ENCODE data around the gene SCGB3A1.

SCGB3A1 gene

GRCh38 chr5:180586870-180587269 is 4.4 kb downstream of the SCGB3A1 start:
- DNase-seq (ENCODE audit: low read depth) = no peak

GRCh38 chr5:180586204-180586603 is 5.1 kb downstream of the SCGB3A1 start:
- no peak for DNase-seq (ENCODE audit: low read depth)

GRCh38 chr5:180583738-180584137 is 7.6 kb downstream of the SCGB3A1 start:
- no peak for DNase-seq (ENCODE audit: low read depth)

- no peak for DNase-seq (ENCODE audit: low read depth)
These were observed 10.6 kb downstream of the SCGB3A1 start for GRCh38 chr5:180580681-180581080.

- no peak for DNase-seq (ENCODE audit: low read depth)
These were observed 15.7 kb downstream of the SCGB3A1 start for GRCh38 chr5:180575571-180575970.

- no peak for DNase-seq (ENCODE audit: low read depth)
These were observed 22.4 kb downstream of the SCGB3A1 start for GRCh38 chr5:180568914-180569313.

- DNase-seq (ENCODE audit: low read depth) = no peak
These were observed 27.3 kb downstream of the SCGB3A1 start for GRCh38 chr5:180563994-180564393.

GRCh38 chr5:180558232-180558631 is 33.1 kb downstream of the SCGB3A1 start:
- DNase-seq (ENCODE audit: low read depth) = no peak

GRCh38 chr5:180557217-180557809 is 34.0 kb downstream of the SCGB3A1 start:
- DNase-seq (ENCODE audit: low read depth) = no peak

GRCh38 chr5:180555168-180555921 is 36.0 kb downstream of the SCGB3A1 start:
- peak; percentile 85 for DNase-seq (ENCODE audit: low read depth)

GRCh38 chr5:180553530-180553929 is 37.8 kb downstream of the SCGB3A1 start:
- DNase-seq (ENCODE audit: low read depth) = peak; percentile 23

GRCh38 chr5:180548563-180548962 is 42.7 kb downstream of the SCGB3A1 start:
- DNase-seq (ENCODE audit: low read depth) = no peak

- no peak for DNase-seq (ENCODE audit: low read depth)
These were observed 46.1 kb downstream of the SCGB3A1 start for GRCh38 chr5:180545248-180545647.

GRCh38 chr5:180541710-180542109 is 49.6 kb downstream of the SCGB3A1 start:
- DNase-seq (ENCODE audit: low read depth) = no peak

Measured in iris pigment epithelial cell (primary cell).